Fibroblast of pulmonary artery (primary cell): Measurements from ENCODE around the gene RTF2.

Source experiments
- DNase-seq: peaks from one replicate; pipeline ENCODE4 v3.0.0-alpha.2; 2010; ENCODE audit warnings: low read depth
- H3K4me3 ChIP-seq: replicated peaks from 2 replicates; pipeline ENCODE4 v1.5.1; 2011; ENCODE audit warnings: low read depth, mild to moderate bottlenecking, control low read depth, low read length, moderate library complexity
- TF ChIP-seq, protein P1 (sequence below): IDR thresholded peaks from 2 replicates; pipeline ENCODE4 v1.5.1; 2011; ENCODE audit warnings: mild to moderate bottlenecking, control low read depth, low read length, inconsistent platforms; ENCODE audit errors: missing control alignments

RTF2 gene

DNA sequence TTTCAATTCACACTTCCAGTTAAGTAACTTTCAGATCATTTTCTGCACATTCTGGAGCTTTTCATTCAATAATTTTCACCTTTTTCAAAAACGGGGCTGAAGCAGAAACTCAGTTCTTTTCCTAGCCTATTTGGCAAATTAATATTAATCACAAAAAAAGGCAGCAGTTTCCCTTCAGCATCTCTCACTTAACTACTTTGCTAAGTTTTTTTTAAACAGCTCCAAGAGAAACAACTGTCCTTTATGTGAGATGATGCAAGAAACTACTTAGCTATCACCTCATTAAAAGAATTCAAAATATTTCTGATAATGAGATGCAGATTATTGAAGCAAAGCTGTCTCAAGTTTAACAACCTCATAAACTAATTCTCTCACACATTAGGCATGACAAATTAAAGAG is 44.5 kb upstream of the RTF2 start:
- H3K4me3 ChIP-seq: no peak overlapping the region
- TF ChIP-seq, protein P1, sequence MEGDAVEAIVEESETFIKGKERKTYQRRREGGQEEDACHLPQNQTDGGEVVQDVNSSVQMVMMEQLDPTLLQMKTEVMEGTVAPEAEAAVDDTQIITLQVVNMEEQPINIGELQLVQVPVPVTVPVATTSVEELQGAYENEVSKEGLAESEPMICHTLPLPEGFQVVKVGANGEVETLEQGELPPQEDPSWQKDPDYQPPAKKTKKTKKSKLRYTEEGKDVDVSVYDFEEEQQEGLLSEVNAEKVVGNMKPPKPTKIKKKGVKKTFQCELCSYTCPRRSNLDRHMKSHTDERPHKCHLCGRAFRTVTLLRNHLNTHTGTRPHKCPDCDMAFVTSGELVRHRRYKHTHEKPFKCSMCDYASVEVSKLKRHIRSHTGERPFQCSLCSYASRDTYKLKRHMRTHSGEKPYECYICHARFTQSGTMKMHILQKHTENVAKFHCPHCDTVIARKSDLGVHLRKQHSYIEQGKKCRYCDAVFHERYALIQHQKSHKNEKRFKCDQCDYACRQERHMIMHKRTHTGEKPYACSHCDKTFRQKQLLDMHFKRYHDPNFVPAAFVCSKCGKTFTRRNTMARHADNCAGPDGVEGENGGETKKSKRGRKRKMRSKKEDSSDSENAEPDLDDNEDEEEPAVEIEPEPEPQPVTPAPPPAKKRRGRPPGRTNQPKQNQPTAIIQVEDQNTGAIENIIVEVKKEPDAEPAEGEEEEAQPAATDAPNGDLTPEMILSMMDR: no peak

DNA sequence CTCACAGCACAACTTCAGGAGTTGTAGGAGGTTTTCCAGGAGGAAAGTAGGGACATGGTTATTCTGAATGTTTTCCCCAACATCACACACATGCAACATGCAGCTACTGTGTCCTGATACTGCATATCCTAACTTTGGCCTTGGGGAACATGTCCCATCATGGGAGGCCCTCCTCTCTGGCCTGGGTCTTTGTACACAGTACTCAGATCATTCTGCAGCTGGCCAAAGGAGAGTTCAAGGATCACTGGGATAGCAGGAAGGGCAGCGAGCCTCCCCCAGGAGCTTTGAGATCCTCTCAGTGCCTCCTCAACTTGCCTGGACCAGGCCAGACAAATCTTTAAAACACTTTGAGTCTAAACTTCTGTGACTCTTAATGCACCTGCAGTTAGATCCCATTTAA is 43.5 kb upstream of the RTF2 start:
- no peak for DNase-seq
- TF ChIP-seq, protein P1: no peak
- H3K4me3 ChIP-seq: no peak overlapping the region

More for the DNA sequence above, 44.5 kb upstream of the RTF2 start:
- DNase-seq: no peak

DNA sequence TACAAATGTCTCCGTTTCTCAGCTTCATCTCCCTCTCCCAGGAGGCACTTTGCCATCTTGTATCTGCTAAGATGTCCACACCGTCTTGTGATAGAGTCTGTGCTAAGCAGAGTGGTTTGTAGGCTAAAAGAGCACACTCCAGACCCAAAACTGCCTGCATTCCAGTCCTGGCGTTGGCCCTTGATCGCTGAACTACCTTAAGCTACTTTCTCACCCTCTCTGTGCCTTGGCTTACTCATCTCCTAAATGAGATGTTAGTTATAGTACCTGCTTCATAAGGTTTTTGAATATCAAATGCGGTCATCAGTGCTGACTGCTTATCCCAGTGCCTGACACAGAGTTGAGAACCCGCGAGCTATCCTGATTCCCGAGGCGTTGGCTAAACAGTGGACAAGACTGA is 42.4 kb upstream of the RTF2 start:
- TF ChIP-seq, protein P1: no peak
- no peak overlapping the region for H3K4me3 ChIP-seq
- no peak for DNase-seq

DNA sequence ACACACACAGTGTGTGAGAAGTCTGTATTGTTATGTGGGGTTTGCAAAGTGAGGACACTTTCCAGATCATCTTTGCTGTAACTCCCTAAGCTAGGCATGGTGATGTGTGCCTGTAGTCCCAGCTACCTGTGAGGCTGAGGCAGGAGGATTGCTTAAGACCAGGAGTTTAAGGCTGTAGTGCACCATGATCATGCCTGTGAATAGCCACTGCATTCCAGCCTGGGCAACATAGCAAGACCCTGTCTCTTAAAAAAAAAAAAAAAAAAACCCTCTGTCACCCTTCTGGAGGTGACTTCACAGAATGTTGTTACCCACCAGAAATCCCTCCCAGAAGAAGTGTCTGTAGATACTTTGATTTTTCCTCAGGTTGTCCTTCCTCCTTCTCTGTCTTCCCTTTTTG is 41.5 kb upstream of the RTF2 start:
- TF ChIP-seq, protein P1: no peak
- DNase-seq: no peak
- H3K4me3 ChIP-seq: no peak overlapping the region

DNA sequence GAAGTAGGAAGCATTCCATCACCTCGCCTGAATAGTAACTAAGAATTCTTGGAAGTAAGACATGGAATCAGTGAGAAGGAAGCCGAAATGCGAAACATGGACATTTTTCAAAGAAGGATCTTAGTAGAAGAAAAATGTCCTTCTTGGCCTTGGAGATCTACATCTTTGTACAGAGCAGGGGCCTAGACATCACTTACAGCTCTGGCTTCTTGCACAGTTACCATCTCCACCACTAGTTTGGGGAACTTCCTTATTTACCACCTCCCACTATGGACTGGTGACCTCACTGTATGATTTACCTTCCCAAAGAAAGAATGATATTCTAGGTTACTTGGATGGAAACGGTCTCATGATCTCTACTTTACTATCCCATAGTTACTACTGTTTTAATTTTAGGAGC is 40.6 kb upstream of the RTF2 start:
- DNase-seq: no peak
- no peak overlapping the region for H3K4me3 ChIP-seq
- TF ChIP-seq, protein P1: no peak

DNA sequence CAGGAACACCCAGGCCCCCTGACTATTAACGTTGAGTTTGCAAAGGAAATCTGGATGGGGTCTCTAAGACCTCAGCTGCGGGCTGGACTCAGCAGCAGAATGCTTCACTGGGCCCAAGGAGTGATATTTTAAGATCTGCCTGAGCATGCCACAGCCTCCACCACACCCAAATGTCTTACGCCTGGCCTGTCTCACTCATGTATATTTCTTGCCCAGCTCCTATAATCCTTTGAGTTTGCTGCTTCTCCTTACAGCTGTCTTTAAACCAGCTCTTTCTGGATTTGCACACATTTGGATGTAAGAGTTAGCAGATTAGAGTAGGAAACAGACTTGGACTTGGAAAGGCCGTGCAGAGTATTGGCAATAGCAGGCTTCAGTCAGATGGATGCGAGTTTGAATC is 40.0 kb upstream of the RTF2 start:
- no peak for DNase-seq
- H3K4me3 ChIP-seq: no peak overlapping the region
- TF ChIP-seq, protein P1: no peak

DNA sequence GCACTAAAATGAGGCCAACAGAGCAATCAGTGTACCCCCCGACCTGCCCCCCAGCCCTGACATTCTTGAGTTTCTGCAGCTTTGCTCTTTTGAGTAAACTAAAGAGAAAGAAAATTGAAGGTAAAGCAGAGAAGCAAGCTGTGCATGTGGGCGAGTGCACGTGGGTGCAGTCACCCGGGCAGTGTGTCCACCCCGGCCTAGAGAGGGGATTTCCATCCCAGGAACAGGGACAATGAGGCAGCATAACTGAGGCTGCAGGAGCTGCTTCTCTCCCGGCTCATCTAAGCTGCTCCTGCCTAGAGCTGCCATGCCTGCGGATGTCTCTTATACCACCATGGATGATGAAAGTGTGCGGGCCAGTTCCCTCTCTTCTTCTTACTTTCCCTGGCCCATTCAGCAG is 39.5 kb upstream of the RTF2 start:
- no peak overlapping the region for H3K4me3 ChIP-seq

More for the DNA sequence above, 39.5 kb upstream of the RTF2 start:
- TF ChIP-seq, protein P1: no peak
- no peak for DNase-seq
